Measurements from ENCODE around the gene GADL1.

The GADL1 gene

GRCh38 chr3:30713885-30714503 lies 180.5 kb downstream of the GADL1 start:
- FAIRE-seq, result no peak

- FAIRE-seq, result no peak
These were observed 181.5 kb downstream of the GADL1 start for GRCh38 chr3:30712991-30713390.

GRCh38 chr3:30711867-30712266 lies 182.6 kb downstream of the GADL1 start:
- no peak for FAIRE-seq

GRCh38 chr3:30711151-30711550 lies 183.3 kb downstream of the GADL1 start:
- no peak for FAIRE-seq

- FAIRE-seq, result no peak
These were observed 184.4 kb downstream of the GADL1 start for GRCh38 chr3:30710017-30710416.

- FAIRE-seq, result no peak
These were observed 186.0 kb downstream of the GADL1 start for GRCh38 chr3:30708472-30708871.

GRCh38 chr3:30707825-30708224 lies 186.6 kb downstream of the GADL1 start:
- FAIRE-seq, result no peak

- no peak for FAIRE-seq
These were observed 189.2 kb downstream of the GADL1 start for GRCh38 chr3:30704931-30705890.

- no peak for FAIRE-seq
These were observed 191.5 kb downstream of the GADL1 start for GRCh38 chr3:30702828-30703397.

- no peak for FAIRE-seq
These were observed 192.2 kb downstream of the GADL1 start for GRCh38 chr3:30702038-30702827.

GRCh38 chr3:30700702-30701321 lies 193.6 kb downstream of the GADL1 start:
- no peak for FAIRE-seq

- no peak for FAIRE-seq
These were observed 194.5 kb downstream of the GADL1 start for GRCh38 chr3:30699927-30700326.

GRCh38 chr3:30698549-30698948 lies 195.9 kb downstream of the GADL1 start:
- FAIRE-seq, result no peak

- FAIRE-seq, result no peak
These were observed 197.6 kb downstream of the GADL1 start for GRCh38 chr3:30696896-30697295.

GRCh38 chr3:30696403-30696819 lies 198.1 kb downstream of the GADL1 start:
- FAIRE-seq, result no peak

GRCh38 chr3:30695302-30696061 lies 199.0 kb downstream of the GADL1 start:
- FAIRE-seq, result no peak

GRCh38 chr3:30694668-30695067 lies 199.8 kb downstream of the GADL1 start:
- FAIRE-seq, result no peak

GRCh38 chr3:30694148-30694547 lies 200.3 kb downstream of the GADL1 start:
- FAIRE-seq, result no peak

GRCh38 chr3:30693470-30694120 lies 200.9 kb downstream of the GADL1 start:
- FAIRE-seq, result no peak

GRCh38 chr3:30692498-30693130 lies 201.8 kb downstream of the GADL1 start:
- FAIRE-seq, result no peak

- no peak for FAIRE-seq
These were observed 202.5 kb downstream of the GADL1 start for GRCh38 chr3:30691944-30692343.

Measured in A204.1 (cell line).